Activated CD4-positive, alpha-beta T cell treated with anti-CD3 and anti-CD28 coated beads, Interleukin-2, amount 50 U/mL, for 4 hours (primary cell): ENCODE results near the gene PAK6.

ENCODE experiments used
- DNase-seq, 2 experiments: peaks; one replicate each; pipeline ENCODE4 v3.0.0-alpha.2; 2020

The PAK6 gene

DNA sequence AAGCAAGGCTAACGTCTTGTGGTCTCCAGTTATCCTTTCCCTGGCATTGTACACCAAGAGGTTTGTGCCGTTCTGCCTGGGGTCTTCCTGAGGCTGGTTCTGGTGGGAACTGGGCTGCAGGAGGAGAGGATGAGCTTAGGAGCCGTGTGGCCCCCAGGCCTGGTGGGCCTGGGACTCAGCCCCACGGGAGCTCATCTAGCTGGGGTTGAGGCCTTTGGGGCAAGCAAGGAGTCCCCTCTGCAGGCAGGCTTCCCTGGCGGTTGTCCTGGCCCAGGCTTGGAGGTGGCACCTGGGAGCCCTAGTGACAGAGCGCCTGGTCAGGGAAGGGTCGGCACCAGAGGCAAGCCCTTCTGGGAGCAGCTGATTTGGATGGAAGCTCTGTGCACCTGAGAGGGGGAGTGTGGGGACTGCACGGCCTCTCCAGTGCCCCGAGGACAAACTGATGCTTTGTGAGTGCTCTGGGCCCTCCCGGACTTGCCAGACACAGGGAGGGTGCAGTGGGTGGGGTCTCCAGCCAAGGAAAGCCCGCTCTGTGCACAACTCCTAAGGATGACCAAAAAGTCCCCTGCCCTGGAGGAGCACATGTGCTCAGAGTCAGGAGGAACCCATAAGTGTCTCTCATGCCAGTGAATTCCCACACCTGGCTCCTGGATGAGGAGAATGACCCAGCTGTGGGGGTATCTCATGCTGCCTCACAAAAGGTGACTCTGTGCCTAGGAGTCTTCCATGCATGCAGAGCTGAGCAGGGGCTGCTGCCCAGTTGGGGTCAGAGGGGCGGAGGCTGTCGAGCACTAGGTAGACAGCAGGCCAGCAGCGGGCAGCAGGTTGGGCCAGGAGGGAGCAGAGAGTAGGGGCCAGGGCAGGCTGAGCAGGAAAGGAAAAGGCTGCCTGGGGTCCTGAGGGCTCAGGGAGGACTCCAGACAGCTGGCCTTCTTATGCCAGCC lies 2.7 kb downstream of the PAK6 start:
- no peak for DNase-seq

DNA sequence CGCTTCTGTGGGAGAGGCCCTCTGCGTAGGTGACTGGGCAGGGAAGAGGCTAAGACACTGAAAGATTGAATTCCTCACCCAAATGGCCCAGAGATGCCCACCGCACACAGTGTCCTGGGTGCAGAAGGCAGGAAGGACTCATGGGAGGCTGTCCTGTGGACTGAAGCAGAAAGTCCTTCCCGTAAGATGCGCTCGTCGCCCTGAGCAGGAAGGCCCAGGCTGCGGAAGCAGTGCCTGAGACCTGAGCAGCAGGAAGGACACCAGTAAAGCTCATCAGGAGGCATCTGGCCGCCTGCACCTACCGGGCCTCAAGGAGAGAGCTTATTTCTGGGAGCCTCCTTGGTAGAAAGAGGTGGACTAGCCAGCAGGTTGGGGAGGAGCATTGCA lies 3.3 kb downstream of the PAK6 start:
- DNase-seq = no peak

DNA sequence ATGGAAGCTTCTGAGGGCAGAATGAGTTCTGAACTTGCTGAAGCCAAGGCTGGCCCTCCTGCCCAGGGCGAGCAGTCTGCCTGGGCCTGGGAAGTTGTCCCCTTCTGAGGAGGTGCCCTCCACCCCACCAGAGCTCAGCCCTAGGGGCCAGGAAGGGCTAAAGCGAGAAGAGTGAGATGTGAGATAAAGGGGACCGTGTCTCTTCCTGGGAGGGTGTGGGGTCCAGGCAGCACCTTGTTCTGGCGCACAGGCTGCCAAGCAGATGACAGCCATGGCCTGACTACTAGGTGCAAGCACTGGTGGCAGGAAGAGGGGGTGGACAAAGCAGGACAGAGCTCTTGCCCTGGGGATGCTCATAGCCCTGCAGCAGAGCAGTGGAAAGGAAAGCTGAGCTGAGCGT lies 3.7 kb downstream of the PAK6 start:
- no peak for DNase-seq

DNA sequence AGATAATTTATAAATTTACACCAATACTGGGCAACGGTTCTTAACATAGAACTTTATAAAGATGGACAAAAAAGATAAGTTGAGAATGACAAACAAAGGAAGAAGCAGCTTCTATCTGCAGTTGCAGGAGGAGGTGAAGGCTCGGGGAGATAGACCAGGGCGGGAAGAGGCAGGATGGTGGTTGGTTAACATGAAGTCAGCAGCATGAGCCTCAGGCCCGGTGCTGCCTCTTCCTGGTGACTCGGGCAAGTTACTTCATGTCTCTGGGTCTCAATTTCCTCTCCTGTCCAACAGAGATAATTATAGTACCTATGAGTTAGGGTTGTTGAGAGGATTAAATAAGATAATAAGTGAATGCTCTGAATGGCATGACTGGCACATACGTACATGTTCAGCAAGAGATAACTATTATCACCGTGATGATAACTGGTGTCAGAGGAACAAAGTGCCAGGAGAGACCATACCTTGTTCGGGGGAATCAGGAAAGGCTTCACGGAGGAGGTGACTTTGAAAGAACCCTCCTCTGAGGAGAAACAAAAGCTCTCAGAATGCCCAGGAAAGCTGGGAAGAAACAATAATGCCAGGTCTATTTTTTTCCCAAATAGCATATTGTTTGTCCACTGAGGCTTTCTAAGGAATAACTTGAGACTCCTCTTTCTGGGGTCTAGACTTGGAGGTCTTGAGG lies 4.4 kb downstream of the PAK6 start:
- DNase-seq = no peak

DNA sequence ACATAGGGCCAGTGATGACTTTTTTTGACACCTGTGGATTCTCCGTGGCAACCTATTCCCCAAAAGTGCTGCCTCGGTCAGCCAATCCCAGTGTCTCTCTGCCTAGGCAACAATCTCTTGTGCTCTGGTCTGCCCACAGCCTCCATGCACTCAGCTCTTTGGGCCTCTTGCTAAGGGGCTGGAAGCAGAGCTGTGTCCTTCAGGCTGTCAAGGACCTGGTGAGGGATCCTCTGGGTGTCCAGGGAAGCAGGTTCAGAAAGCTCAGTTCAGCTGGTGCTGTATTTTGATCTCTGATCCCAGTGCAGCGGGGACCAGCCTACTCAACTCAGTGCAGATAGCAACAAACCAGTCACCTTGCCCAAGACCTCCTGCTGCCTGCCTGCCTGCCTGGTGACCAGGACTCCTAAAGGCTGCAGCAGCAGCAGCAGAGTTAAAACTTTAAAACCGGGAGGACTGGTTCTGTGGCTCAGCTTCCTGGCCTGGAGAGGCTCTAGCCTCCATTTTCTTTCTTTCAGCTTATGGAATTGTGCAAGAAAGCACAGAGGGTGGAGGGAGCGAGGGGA lies 6.2 kb downstream of the PAK6 start:
- DNase-seq = no peak

DNA sequence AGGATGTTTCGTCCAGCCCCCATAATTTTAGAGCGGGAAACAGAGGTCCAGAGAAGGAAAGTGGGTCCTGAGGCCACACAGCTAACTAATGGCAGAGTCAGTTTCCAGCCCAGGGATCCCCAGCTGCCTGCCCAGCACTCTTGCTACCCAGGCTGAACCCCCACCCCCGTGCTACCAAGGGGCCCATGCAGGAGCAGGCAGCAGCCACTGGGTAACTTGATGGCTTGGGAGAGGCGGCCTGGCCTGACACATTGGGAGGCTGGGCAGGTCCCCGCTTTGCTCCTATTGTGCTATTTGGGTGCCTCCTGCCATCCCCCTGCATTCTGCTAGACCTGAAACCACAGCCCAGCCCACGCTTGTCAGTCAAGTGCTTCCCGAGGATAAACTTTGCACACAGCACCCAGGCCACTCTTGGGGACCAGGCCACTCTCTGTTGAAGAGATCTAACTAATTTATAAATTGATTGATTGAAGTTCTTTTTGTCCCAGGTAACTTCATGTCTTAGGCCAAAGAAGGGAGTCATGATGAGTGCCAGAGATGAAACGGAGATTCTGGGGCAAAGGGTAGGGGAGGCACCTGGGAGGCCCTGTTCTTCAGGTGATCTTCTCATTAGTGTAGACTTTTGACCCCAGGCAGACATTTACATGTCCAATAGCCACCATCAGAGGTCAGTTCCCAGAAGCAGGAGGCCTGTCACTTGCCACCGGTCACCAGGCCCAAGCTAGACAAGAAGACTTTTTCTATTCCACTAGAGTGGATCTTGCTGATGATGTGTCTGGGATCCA lies 7.0 kb downstream of the PAK6 start:
- no peak for DNase-seq

DNA sequence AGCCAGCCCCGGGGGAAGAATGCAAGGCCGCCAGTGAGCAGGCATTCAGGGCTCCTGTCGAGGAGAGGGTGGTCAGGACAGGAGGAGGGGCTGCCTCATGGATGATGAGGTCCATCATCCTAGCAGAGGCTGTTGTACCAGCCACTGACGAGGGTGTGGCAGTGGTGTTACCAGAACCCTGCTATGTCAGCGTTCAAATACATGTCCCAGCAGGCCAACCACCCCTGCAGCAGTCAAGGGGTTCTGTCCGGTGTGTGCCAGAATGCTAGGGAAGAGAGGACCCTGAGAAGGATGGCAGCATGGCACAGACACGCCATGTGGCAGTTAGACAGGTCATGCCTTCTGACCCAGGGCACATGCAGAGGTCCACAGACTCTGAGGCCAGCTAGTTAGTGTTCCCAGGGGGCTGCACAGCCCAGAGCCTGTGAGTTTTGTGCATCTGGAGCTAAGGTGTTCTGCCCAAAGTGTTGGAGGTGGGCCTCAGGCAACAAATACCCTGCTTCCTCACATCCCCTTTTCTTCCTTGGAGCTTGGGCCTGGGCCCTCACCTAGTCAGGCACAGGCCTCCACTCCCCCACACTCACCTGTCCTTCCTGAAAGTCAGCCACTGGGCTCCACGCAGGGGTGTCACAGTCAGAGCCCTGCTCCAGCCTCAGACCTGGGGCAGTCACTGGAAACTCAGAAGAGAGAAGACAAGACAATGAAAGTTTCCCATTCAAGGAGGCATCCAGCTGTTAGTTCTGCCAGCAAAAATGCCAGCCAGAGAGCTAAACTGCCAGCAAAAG lies 7.8 kb downstream of the PAK6 start:
- no peak for DNase-seq

DNA sequence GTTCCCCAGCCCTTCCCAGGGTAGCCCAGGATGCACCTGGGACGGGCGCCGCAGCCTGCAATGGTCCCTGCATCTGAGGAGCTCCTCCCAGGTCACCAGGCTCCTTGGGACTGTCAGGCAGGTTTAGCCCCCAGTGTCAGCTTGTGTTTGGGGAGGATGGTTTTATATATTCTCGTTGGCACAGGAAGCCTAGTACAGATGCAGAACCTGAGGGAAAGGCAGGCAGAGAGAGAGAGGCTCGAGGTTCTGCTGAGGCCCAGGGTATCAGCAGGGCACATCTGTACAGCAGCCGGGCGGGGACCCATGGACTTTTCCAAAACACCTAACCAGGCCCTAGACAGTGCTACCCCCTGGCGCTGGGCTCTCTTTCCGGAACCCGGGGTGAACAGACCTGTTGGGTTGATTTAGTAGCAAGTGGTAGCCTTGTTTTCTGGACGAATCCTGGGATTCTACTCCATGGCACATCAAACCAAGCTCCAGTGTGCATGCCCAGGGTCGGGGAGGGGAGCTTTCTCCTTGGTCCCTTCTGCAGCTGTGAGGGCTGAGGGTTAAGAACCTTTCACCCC lies 8.6 kb downstream of the PAK6 start:
- no peak for DNase-seq

DNA sequence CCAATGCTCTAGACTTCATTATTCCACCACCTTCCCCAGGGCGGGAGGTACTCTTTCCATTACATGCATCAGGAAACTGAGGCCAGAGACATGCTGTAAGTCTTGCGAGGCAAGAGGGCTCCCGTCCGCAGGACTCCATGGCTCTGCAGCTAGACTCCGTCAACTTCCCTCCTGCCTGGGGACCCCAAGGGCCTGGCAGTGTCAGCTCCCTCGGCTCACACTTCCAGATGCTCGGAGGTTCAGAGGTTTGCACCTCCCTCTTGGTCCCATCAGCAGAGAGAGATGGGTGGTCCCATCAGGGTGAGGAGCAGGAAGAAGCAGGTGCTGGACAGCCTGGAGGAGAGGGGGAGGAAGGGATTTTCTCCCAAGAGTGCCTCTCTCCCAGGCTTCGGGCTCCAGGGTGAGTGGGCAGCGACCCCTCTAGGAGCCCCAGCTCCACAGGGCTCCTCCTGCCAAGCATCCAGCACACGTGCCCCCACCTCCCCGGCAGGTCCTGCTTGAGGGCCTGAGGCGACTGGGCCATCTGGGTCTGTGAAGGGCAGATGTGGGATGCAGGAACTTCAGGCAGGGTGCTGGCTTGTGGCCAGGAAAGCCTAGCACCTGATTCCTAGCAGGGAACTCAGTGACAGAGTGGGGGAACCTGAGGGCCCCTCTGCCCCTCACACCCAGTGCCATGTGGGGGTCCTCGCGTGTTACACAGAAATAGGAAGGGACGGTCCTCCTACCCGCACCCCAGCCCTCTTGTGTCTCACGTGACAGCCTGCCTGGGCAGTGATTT lies 9.3 kb downstream of the PAK6 start:
- DNase-seq = no peak

DNA sequence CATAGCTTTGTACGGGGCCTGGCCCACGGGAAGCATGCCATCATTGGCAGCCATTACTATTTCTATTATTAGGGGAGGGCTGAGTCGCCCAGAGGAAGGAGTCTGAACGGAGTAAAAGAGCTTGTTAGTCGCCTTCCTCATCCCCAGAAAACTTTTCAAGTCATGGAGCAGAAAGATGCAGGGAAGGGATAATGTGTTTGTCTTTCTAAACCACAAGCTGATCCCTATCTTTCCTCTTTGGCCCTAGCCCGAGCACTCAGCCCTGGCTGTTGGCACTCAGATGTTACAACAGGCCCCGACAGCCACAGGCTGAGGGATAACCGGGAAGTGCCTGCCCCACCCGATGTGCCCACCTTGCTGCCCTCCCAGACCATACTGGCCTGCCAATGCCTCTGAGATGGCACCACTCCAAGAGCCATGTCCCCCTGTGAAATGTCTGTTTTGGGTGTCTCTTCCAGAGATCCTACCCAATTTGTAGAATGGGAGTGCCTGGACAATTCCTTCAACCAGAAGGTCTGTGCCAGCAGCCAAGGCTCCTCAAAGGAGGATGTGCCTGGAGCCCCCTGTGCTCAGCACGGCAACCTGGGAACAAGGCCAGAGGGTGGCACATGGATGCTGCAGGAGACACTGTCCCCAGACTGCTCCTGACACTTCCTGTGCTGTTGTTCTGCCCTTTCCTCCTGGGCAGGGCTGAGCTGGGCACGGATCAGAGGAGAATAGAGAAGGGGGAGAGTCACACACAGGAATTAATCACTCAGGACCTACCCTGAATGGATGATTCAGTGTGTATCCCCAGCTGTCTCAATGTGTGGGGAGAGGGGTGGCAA lies 10.8 kb downstream of the PAK6 start:
- no peak for DNase-seq

DNA sequence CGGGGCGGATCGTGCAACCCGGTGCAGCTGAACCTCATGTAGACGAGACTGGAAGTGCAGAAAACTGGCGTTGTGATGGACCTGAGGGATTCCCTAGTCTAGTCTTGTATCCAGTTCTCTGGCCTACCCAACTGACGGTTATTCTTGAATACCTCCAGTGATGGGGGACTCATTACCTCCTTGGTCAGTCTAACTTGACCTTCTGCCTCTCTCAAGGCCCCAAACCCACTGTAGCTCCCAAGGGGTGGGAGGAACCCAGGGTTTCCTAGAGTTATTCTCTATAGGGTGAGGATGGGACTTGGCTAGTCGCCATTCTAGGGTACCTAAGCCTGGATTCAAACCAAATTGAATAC lies 11.4 kb downstream of the PAK6 start:
- no peak for DNase-seq

DNA sequence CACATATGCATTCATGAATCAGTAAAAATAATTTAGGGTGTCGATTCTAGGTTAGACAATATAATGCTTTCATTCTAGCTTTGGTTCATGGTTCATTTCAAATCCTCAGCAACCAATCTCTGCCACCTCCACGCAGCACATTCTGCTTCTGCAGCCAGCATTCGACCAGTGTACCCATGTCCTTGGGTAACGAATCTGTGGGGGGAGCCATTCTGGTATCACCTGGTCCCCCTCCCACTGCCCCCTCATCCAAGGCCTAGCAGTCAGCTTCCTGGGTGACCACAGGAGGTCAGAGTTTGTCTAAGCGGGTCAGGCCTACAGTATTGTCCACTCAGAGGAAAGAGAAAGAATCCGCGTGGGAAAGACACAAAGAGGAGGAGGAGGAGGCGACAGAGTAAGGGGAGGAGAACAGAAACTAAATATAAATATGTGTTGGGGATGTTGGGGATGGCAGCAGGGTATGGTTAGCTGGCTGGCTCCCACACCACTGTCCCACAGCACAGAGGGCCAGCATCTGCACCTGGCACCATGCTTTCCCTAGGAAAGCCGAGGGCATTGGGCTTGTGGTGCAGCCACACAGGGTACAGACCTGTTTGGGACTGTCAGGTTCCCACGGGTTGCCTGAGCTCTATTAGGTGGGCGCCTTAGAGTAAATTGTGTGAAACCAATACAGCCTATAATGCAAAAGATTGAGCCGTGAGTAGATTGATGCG lies 12.1 kb downstream of the PAK6 start:
- no peak for DNase-seq

DNA sequence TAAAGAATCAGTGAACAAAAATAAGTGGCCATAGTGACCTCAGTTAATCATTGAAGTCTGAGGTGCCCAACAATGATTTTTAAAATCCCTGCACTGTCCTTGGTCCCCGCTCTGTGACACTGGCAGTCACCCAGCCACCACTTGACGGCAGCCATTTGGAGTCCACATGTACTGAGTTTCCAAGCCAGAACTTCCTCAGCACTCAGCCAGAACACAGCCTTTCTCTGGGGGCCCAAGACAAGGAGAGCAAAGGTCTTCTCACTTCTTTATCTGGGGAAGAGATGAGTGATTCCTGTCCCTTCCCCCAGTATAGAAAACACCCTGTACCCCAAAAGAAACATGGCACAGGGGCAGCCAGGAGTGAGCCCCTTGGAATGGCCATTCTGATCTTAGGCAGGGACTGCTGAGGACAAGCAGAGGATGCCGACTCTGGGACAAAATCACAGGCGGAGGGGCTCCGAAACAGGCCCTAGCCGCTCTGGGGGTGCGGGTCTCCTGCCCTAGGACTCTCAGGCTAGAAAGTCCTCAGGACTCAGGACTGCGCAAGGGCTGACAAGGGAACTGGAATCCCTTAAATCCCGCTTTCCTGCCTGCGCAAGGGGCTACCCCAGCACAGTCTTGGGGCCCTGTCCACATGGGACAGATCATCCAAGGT lies 12.8 kb downstream of the PAK6 start:
- no peak for DNase-seq

DNA sequence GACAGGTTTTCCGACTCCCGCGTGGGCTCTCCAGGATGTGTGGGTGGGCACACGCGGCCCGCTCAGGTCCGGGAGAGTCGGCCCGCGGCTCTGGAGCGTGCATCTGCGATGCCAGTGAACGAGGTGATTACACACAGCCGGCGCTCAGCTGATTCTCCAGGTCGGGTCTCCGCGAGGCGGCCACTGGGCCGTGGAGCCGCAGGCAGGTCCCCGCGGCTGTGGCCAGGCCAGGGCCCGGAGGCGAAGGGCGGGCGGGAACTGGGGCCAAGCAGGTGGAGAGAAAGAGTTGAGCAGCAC lies 13.2 kb downstream of the PAK6 start:
- no peak for DNase-seq

DNA sequence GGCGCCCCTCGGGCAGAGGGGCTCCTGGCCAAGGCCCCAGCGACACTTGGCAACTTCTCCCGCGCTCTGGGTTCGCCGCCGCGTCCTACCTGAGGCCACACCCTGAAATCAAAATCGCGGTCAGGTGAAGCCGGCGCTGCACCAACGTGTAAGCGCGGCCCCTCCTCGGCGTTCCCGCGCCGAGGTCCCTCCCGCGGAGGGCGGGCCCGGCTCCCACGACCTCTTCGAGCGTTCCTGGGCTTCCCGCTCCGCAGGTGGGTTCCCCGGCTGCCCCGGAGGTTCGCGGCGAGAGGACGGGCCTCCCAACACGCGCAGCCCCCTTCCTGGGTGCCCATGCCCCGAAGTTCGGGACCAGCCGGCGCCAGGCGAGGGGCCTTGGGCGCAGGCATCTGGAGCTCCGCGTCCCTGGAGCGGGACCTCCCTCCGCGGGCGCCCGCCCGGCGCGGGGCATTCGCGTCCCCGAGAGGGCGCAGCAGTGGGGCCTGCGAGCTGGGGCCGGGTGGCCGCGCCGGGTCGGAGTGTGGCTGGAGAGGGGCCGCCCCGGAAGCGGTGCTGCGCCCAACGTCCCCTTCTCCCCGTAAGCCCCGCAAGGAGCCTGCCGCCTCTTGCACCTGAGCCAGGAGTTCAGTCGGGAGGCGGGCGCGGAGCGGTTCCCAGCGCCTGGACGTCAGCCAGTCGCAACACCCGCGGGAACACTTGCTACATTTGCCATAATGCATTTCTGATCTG lies 13.7 kb downstream of the PAK6 start:
- DNase-seq = no peak

DNA sequence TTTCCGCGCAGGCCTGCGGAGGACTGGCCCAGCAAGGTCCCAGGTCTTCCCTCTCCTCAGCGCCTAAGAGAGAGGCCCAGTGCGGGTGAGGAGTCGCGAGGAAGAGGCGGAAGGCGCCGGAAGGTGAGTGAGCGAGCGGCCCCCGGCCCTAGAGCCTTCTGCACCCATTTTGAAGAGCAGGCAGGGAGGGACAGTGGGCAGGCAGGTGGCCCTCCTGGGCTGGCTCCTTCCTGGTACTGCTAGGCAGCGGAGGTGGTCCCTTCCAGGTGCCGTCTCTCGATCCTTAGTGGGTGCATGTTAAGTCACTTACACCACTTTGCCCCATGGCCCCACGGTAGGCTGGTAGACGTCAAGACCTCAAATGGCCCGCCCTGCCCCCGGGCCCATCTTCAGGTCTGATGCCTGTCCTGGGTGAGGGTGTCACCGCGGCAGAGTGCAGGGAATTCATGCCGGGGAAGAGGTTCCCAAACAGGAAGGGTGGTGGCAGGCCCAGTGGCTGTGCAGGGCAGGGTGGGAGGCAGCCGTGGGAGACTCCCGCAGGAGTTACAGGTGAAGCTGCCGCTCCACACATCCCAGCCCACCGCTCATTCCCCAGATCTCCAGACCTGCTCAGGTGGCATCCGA lies 14.4 kb downstream of the PAK6 start:
- no peak for DNase-seq

DNA sequence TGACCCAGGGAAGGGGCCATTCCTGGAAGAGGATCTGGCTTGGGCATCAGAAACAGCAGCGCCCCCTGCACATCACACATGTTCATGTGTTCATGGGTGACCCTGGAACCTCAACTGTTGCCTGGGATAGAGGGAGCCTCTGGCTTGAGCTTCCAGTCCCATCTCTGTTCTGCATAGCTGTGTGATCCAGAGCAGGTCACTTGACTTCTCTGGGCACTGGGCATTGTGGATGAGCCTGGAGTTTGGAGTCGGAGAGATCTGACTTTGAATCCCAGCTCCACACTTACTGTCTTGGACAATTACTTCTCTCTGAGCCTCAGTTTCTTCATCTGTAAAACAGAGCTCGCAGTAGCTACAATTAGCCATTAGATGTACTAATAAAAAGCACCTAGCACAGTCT lies 15.6 kb downstream of the PAK6 start:
- DNase-seq = no peak

DNA sequence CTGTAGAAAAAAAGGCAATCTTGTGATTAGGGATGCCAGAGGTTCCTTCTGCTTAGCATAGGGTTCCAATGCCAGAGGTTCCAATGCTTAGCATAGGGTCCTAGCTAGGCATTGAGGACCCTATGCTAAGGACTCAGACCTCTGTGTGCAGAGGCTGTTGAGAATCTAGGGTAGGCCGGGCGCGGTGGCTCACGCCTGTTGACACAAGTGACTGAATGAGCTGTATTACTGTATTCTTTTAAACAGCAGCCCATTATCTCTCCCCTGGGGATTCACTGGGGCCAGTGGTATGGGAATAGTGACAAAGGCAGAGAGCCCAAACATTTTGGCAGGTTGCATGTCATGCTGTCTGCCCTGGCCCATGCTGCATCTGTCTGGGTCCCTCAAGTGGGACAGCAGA lies 16.2 kb downstream of the PAK6 start:
- no peak for DNase-seq
